Activated naive CD4-positive, alpha-beta T cell treated with anti-CD3 and anti-CD28 coated beads, Interleukin-2, amount 50 U/mL, for 24 hours (primary cell): ENCODE results near the gene STARD8.

Experiments
- H3K27ac Mint-ChIP-seq: one replicate; pipeline ENCODE4 v1.8.0; 2021; ENCODE audit warnings: mild to moderate bottlenecking, mixed read lengths
- H3K27me3 Mint-ChIP-seq: one replicate; pipeline ENCODE4 v1.8.0; 2021; ENCODE audit warnings: mixed read lengths
- H3K36me3 Mint-ChIP-seq: one replicate; pipeline ENCODE4 v1.8.0; 2021; ENCODE audit warnings: mixed read lengths
- H3K4me1 Mint-ChIP-seq: one replicate; pipeline ENCODE4 v1.8.0; 2021; ENCODE audit warnings: mixed read lengths
- H3K4me3 Mint-ChIP-seq: one replicate; pipeline ENCODE4 v1.8.0; 2021; ENCODE audit warnings: mild to moderate bottlenecking, mixed read lengths
- H3K9me3 Mint-ChIP-seq: one replicate; pipeline ENCODE4 v1.8.0; 2021; ENCODE audit warnings: mixed read lengths

Gene STARD8

DNA sequence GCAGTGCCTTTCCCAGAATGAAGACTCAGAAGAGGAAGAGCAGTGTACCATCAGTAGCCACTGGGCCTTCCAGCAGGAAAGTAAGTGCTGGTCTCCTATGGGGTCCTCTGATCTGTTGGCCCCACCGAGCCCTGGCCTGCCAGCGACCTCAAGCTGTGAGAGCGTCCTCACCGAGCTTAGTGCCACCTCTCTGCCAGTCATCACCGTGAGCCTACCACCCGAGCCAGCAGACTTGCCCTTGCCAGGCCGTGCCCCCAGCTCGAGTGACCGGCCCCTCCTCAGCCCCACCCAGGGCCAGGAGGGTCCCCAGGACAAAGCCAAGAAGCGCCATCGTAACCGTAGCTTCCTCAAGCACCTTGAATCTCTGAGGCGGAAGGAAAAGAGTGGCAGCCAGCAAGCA, 69.7 kb downstream of the STARD8 start:
- H3K4me1 Mint-ChIP-seq = no peaks in the 10 kb centered on the region
- H3K27me3 Mint-ChIP-seq = no peaks in the 10 kb centered on the region
- H3K36me3 Mint-ChIP-seq = no peaks in the 10 kb centered on the region
- H3K4me3 Mint-ChIP-seq = no peak overlapping the region
- no peaks in the 10 kb centered on the region for H3K9me3 Mint-ChIP-seq
- H3K27ac Mint-ChIP-seq = no peak overlapping the region

DNA sequence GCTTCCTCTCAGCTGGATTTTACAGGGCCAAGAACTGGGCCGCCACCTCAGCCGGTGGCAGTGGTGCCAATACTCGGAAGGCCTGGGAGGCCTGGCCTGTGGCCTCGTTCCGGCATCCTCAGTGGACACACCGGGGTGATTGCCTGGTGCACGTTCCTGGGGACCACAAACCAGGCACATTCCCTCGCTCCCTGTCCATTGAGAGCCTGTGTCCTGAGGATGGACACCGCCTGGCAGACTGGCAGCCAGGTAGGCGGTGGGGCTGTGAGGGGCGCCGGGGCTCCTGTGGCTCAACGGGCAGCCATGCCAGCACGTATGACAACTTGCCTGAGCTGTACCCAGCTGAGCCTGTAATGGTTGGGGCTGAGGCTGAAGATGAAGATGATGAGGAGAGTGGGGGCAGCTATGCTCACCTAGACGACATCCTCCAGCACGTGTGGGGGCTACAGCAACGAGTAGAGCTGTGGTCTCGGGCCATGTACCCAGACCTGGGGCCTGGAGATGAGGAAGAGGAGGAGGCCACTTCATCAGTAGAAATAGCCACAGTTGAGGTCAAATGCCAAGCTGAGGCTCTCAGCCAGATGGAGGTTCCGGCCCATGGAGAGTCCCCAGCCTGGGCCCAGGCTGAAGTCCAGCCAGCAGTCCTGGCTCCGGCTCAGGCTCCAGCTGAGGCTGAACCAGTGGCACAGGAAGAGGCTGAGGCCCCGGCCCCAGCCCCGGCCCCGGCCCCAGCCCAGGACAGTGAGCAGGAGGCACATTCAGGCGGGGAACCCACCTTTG, 70.4 kb downstream of the STARD8 start:
- H3K4me1 Mint-ChIP-seq = no peaks in the 10 kb centered on the region
- H3K36me3 Mint-ChIP-seq = no peaks in the 10 kb centered on the region
- no peaks in the 10 kb centered on the region for H3K9me3 Mint-ChIP-seq
- no peak overlapping the region for H3K27ac Mint-ChIP-seq
- H3K27me3 Mint-ChIP-seq = no peaks in the 10 kb centered on the region
- no peak overlapping the region for H3K4me3 Mint-ChIP-seq

DNA sequence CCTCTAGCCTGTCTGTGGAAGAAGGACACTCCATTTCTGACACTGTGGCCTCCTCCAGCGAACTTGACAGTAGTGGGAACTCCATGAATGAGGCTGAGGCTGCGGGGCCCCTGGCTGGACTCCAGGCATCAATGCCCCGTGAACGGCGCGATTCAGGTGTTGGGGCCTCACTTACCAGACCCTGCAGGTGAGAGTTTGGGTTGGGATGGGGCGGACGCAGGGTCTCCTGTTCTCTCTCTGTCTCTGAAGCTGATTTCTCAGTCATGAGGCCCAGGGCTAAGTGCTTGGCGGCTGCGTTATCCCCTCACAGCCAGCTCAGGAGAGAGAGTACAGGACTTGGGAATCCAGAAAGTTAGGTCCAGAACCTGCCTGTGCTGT, 71.0 kb downstream of the STARD8 start:
- H3K9me3 Mint-ChIP-seq = no peaks in the 10 kb centered on the region
- H3K36me3 Mint-ChIP-seq = no peaks in the 10 kb centered on the region
- H3K4me3 Mint-ChIP-seq = no peak overlapping the region
- H3K27ac Mint-ChIP-seq = no peak overlapping the region
- no peaks in the 10 kb centered on the region for H3K27me3 Mint-ChIP-seq
- H3K4me1 Mint-ChIP-seq = no peaks in the 10 kb centered on the region

DNA sequence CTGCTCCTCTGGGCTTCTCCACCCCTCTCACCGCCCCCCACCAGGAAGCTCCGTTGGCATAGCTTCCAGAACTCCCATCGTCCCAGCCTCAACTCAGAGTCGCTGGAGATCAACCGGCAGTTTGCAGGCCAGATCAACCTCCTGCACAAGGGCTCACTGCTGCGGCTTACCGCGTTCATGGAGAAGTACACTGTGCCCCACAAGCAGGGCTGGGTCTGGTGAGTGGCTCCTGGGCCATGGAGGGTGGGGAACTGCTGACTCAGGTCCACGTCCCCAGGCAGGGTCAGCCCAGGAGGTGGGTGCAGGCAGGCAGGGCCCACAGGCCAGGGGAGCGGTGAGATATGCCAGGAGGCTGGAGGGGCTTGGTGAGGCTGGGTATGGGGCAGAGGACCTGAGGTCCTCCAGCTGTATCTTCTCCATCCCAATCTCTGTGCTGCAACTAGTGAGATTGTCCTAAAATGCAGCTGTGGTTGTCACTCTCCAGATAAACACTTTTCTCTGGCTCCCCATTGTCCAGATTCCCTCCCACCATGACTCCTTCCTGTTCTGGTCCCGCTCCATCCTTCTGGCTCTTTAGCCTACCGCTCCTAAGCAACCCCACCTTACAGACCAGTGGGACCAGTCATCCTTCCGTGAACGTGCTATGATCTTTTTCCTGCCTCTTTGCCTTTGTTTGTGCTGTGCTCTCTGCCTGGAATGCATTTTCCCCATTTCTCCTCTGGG, 71.9 kb downstream of the STARD8 start:
- Mint-ChIP-seq H3K9me3 (no peaks in the 10 kb centered on the region), H3K4me3 (no peak overlapping the region), H3K4me1 (no peaks in the 10 kb centered on the region), H3K27ac (no peak overlapping the region), H3K27me3 (no peaks in the 10 kb centered on the region), H3K36me3 (no peaks in the 10 kb centered on the region)

DNA sequence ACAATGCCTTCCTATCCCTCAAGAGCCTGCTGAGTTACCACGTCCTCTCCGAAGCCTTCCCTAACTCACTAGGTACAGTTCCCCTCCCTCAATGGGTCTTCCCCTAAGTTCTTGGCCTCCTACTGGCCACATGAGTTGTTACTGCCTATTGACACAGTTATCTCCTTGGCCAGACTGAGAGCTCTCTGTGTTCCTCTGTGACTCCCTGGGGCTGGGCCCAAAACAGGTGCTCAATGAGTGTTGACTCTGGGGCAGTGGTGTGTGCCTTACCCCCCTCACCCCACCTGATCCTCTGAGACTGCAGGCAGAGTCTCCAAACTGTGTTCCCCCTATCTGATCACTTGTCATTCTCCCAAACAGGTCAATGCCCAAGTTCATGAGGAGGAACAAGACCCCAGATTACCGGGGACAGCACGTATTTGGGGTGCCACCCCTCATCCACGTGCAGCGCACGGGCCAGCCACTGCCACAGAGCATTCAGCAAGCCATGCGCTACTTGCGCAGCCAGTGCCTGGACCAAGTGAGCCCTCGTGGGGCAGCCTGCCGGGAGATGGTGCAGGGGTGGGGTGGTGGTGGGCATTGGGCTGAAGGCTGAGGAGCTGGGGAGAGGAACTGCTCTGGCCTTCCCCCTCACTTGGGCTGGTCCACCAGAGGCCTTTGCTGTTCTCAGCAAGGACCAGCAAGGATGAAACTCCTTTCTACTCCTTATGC, 72.6 kb downstream of the STARD8 start:
- Mint-ChIP-seq H3K27ac (no peak overlapping the region), H3K36me3 (no peaks in the 10 kb centered on the region), H3K4me3 (no peak overlapping the region), H3K4me1 (no peaks in the 10 kb centered on the region), H3K9me3 (no peaks in the 10 kb centered on the region), H3K27me3 (no peaks in the 10 kb centered on the region)

DNA sequence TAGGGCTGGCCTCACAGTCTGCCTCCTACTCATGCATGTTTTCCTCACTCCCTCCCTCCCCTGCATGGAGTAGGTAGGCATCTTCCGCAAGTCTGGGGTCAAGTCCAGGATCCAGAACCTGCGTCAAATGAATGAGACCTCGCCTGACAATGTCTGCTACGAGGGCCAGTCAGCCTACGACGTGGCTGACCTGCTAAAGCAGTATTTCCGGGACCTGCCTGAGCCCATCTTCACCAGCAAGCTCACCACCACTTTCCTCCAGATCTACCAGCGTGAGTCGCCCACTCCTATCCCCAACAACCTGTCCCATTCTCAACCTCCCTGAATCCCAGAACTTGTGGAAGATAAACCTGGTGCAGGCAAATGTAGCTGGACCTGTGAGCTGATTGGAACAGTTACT, 73.4 kb downstream of the STARD8 start:
- no peaks in the 10 kb centered on the region for H3K27me3 Mint-ChIP-seq

DNA sequence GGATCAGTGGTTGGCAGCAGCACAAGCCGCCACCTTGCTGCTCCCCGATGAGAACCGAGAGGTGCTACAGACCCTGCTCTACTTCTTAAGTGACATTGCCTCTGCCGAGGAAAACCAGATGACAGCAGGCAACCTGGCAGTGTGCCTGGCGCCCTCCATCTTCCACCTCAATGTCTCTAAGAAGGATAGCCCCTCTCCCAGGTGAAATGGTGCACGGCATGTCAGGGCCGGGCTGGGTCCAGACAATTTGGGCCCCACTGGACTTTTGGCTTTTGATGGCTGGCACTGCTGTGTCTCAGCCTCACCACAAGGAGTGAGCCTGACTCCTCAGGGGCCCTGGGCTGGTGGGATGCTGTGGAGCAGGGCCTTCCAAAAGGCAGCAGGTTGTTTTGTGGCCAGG, 74.1 kb downstream of the STARD8 start:
- no peak overlapping the region for H3K4me3 Mint-ChIP-seq

More for the DNA sequence above, 73.4 kb downstream of the STARD8 start:
- Mint-ChIP-seq H3K4me3 (no peak overlapping the region), H3K9me3 (no peaks in the 10 kb centered on the region), H3K4me1 (no peaks in the 10 kb centered on the region), H3K27ac (no peak overlapping the region), H3K36me3 (no peaks in the 10 kb centered on the region)

DNA sequence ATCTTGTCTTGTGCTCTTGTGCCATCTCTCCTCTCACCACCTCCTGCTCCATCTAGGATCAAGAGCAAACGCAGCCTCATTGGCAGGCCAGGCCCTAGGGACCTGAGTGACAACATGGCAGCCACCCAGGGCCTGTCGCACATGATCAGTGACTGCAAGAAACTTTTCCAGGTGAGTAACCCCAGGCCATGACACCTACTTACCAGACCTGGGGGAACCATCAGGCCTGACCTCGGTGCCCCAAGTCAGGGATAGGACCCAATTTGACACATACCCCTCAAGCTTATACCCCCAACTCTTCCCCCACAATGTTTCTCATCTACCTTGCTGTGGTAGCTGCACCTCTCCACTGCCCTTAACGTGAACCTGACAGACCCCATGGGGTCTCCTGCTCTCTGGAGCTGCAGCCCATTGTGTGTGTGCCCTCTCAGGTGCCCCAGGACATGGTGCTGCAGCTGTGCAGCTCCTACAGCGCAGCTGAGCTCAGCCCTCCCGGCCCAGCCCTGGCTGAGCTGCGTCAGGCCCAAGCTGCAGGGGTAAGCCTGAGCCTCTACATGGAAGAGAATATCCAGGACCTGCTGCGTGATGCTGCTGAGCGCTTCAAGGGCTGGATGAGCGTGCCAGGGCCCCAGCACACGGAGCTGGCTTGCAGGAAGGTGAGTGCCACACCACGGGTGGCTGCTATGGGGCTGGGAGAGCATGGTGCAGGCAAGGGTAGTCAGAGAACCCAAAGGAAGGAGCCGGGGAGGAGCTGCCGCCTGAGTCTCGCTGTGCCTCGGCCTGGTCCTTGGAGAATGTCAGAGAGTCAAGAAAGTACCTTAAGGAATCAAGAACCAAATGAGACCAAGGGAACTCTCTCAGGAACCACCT, 74.8 kb downstream of the STARD8 start:
- Mint-ChIP-seq H3K9me3 (no peaks in the 10 kb centered on the region), H3K27me3 (no peaks in the 10 kb centered on the region), H3K27ac (no peak overlapping the region), H3K36me3 (no peaks in the 10 kb centered on the region), H3K4me1 (no peaks in the 10 kb centered on the region), H3K4me3 (no peak overlapping the region)

More for the DNA sequence above, 74.1 kb downstream of the STARD8 start:
- Mint-ChIP-seq H3K4me1 (no peaks in the 10 kb centered on the region), H3K27me3 (no peaks in the 10 kb centered on the region), H3K36me3 (no peaks in the 10 kb centered on the region), H3K9me3 (no peaks in the 10 kb centered on the region), H3K27ac (no peak overlapping the region)

DNA sequence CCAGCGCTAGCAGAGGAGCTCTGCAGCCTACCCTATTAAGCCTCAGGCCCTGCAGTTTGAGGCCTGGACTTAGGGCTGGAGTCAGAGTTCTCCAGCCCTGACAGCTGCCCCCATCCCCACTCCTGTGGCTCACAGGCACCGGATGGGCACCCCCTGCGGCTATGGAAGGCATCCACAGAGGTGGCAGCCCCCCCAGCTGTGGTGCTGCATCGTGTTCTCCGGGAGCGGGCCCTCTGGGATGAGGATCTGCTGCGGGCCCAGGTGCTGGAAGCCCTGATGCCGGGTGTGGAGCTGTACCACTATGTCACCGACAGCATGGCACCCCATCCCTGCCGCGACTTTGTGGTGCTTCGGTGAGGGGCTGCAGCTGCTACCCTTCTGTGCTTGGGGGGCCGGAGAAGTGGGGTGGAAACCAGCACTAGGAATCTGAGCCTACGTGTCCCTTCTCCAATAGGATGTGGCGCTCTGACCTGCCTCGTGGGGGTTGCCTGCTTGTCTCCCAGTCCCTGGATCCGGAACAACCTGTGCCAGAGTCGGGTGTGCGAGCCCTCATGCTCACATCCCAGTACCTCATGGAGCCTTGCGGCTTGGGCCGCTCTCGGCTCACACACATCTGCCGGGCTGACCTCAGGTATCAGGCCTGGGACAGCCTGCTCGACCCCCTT, 76.2 kb downstream of the STARD8 start:
- Mint-ChIP-seq H3K4me3 (no peak overlapping the region), H3K36me3 (no peaks in the 10 kb centered on the region), H3K4me1 (no peaks in the 10 kb centered on the region), H3K9me3 (no peaks in the 10 kb centered on the region), H3K27ac (no peak overlapping the region), H3K27me3 (no peaks in the 10 kb centered on the region)

DNA sequence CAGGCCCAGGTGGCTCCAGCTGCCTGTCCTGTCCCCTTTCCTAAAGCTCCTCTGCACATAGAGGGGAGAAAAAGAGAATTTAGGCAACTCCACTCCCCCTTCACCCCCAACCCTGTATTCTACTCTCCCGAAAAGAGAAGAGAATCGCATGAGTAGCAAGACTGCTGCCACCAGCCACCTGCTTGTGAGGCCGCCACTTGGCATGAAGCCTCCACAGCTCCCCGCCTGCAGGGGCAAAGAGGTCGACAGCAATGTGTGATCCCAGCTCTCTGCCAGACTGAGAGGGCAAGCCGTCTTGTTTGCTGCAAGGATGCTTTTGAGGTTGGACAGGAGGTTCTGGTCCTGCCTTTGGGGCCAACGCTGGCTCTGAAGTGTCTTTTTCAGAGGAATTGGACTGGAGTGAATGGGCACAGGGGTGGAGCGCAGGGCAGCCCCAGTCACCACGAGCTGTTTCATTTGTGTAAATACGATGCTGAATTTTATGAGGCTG, 77.1 kb downstream of the STARD8 start:
- Mint-ChIP-seq H3K27me3 (no peaks in the 10 kb centered on the region), H3K4me1 (no peaks in the 10 kb centered on the region), H3K4me3 (no peak overlapping the region), H3K36me3 (no peaks in the 10 kb centered on the region), H3K9me3 (no peaks in the 10 kb centered on the region), H3K27ac (no peak overlapping the region)

DNA sequence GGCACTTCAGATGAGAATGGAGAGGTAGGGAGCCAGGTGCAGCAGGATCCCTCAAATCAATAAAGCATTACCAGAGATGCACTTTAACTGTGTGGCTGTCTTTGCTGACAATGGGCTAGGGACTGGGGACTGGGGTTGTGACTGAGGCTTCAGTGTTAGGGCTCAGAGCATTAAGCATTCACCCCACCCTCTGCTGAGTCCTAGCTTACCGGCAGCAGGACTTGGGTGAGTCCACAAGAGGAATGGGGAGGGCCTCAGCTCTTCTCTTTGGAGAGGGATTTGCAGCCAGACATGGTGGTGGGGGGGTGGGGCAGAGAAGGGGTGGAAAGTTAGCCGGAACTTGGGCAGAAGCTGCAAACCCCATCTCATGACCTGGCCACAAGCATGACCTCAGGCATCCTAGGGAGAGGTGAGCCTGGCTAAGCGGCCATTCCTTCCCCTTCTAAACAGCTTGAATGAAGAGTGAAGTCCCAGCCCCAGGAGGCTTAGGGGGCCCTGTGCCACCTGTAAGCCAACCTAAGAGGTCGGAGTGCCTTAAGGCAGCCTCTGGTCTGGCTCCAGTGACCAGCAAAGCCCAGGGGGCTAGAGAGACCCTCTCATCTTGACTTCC, 78.4 kb downstream of the STARD8 start:
- Mint-ChIP-seq H3K27me3 (no peaks in the 10 kb centered on the region), H3K9me3 (no peaks in the 10 kb centered on the region), H3K4me1 (no peaks in the 10 kb centered on the region), H3K4me3 (no peak overlapping the region), H3K27ac (no peak overlapping the region), H3K36me3 (no peaks in the 10 kb centered on the region)

DNA sequence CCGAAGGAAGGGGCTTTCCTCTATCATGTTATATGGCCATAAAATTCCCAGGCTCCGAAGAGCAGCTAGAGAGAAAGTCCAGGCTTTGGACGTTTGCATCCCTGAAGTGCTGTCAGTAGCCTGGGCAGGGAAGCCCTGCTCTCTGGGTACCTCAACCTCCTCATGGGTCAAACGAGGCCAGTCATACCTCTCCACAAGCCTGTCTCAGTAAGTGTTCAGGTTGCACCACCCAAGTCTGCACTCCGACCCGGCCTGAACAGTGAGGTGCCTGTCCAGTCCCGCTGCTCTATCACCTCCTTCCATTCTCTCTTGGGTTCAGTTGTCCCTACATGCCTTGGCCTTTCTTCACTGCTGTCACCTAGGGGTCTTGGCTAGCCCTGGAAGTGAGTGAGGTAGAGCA, 78.9 kb downstream of the STARD8 start:
- Mint-ChIP-seq H3K27me3 (peaks cover 2% of the 10 kb centered on the region), H3K27ac (no peak overlapping the region), H3K9me3 (no peaks in the 10 kb centered on the region), H3K4me1 (no peaks in the 10 kb centered on the region), H3K4me3 (no peak overlapping the region), H3K36me3 (no peaks in the 10 kb centered on the region)

DNA sequence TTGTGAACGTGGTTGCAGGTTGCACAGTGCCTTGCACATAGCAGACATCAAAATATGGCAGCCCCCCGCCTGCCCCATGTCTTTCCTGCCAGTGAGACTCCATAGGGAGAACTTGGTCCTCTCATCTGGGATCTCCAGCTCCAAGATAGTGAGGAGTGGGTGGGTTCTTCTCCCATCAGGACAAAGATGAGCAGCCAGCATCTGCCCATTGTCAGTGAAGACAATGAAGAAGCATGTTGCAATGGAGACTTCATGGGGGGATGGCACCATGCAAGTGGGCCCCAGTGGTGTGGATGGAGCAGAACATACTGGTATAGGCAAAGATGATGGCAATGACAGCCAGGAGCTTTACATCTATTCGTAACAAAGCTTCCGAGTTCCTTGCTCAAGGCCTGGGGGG, 80.2 kb downstream of the STARD8 start:
- no peak overlapping the region for H3K27ac Mint-ChIP-seq
- no peaks in the 10 kb centered on the region for H3K36me3 Mint-ChIP-seq
- H3K4me3 Mint-ChIP-seq = no peak overlapping the region
- H3K9me3 Mint-ChIP-seq = no peaks in the 10 kb centered on the region
- no peaks in the 10 kb centered on the region for H3K4me1 Mint-ChIP-seq
- H3K27me3 Mint-ChIP-seq = peaks cover 4% of the 10 kb centered on the region

DNA sequence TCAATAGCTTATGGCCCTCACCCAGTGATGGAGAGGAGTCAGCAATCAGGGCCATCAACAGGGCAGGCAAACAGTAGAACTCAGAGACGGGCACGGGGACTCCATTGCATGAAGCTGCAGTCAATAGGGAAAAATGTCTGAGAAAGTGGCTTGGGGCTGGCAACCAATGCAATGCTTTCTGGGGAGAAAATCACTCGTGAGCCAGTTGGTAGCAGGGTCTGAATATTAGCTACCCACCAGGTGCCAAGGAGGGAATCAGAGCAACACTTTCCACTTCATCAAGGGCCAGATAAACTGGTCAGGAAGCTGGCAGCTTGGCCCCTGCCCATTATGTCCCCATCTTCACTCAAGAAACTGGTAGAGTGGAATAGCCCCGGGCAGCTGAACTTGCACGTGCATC, 80.7 kb downstream of the STARD8 start:
- Mint-ChIP-seq H3K27ac (no peak overlapping the region), H3K4me1 (no peaks in the 10 kb centered on the region), H3K27me3 (peaks cover 4% of the 10 kb centered on the region), H3K9me3 (no peaks in the 10 kb centered on the region), H3K4me3 (no peak overlapping the region), H3K36me3 (no peaks in the 10 kb centered on the region)
